HL-60 (cell line): ENCODE measurements around the gene HAVCR1.

Source experiments
- DNase-seq, 2 experiments: peaks; one replicate each; pipeline ENCODE4 v3.0.0-alpha.2; 2010 to 2020; ENCODE audit warnings: low read depth in 1 of 2, low spot score in 1 of 2
- H3K27ac ChIP-seq: fragments of 250-450 bp; sonication (Bioruptor Pico); replicated peaks from 2 replicates; pipeline ENCODE4 v1.5.1; 2020; ENCODE audit warnings: mild to moderate bottlenecking, moderate library complexity
- H3K27me3 ChIP-seq: fragments of 250-450 bp; sonication (Bioruptor Pico); 2 replicates; pipeline ENCODE4 v1.5.1; 2021; ENCODE audit warnings: mild to moderate bottlenecking, moderate library complexity; ENCODE audit not compliant: insufficient read depth, poor library complexity, severe bottlenecking
- H3K4me3 ChIP-seq: replicated peaks from 2 replicates; pipeline ENCODE4 v1.5.1; 2011; ENCODE audit warnings: mild to moderate bottlenecking, control low read depth, low read length; ENCODE audit not compliant: insufficient read depth
- CTCF ChIP-seq: IDR thresholded peaks from one replicate; pipeline ENCODE4 v1.5.1; 2011; ENCODE audit warnings: low read length, control low read depth, inconsistent platforms; ENCODE audit not compliant: insufficient read depth
- GABPA ChIP-seq: IDR thresholded peaks from 2 replicates; pipeline ENCODE4 v1.6.1; 2012; ENCODE audit warnings: low read depth
- POLR2AphosphoS5 ChIP-seq: IDR thresholded peaks from 2 replicates; pipeline ENCODE4 v1.6.1; 2012; ENCODE audit warnings: low read depth
- REST ChIP-seq: IDR thresholded peaks from 2 replicates; pipeline ENCODE4 v1.6.1; 2012; ENCODE audit warnings: low read depth; ENCODE audit not compliant: insufficient replicate concordance
- SPI1 ChIP-seq: IDR thresholded peaks from 2 replicates; pipeline ENCODE4 v1.6.1; 2012; ENCODE audit warnings: low read depth, mild to moderate bottlenecking, borderline replicate concordance

The HAVCR1 gene

DNA sequence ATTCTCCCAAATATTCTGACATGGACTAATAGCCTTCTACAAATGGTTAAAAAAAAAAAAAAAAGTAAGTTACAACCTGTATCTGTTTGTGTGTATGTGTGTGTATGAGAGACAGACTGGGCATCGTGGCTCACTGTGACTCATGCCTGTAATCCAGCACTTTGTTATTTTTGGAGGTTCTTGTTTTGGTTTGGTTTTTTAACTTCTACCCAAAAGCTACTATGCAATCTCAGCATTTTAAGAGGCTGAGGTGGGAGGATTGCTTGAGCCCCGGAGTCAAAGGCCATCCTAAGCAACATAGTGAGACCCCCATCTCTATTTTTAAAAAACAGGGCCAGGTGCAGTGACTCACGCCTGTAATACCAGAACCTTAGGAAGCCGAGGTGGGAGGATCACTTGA is 17.6 kb upstream of the HAVCR1 start:
- H3K27me3 ChIP-seq: no peaks in the 10 kb centered on the region
- H3K4me3 ChIP-seq: no peak overlapping the region
- DNase-seq: no peak
- H3K27ac ChIP-seq: no peak overlapping the region
- TF ChIP-seq POLR2AphosphoS5: no peak
- no peak for TF ChIP-seq SPI1
- TF ChIP-seq CTCF: no peak
- no peak for TF ChIP-seq GABPA
- TF ChIP-seq REST: no peak

GRCh38 chr5:157072508-157072907 is 13.6 kb upstream of the HAVCR1 start:
- no peak for DNase-seq
- no peaks in the 10 kb centered on the region for H3K27me3 ChIP-seq
- H3K27ac ChIP-seq: no peak overlapping the region
- no peak overlapping the region for H3K4me3 ChIP-seq
- TF ChIP-seq POLR2AphosphoS5 (no peak), REST (no peak), CTCF (no peak), SPI1 (no peak), GABPA (no peak)

DNA sequence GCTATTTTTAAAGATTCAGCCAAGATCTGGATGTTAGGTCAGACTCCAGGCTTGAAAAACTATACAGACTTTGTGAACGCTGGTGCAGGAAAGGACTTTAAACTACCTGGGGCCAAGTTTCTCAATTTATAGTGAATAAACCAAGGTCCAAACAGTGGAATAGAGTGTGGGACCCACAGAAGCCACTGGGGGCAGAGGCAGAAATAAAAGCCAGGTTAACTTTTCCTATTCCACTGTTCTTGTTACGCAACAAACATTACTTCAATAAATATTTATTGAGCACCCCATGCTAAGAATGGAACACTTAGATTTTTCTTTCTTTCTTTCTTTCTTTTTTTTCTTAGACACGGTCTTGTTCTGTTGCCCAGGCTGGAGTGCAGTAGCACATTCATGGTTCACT is 11.0 kb upstream of the HAVCR1 start:
- TF ChIP-seq REST (no peak), SPI1 (no peak), GABPA (no peak), CTCF (no peak), POLR2AphosphoS5 (no peak)
- no peak overlapping the region for H3K4me3 ChIP-seq
- no peak for DNase-seq
- H3K27ac ChIP-seq: no peak overlapping the region
- no peaks in the 10 kb centered on the region for H3K27me3 ChIP-seq
